Liver (tissue), 3 donors: ENCODE measurements around the gene SPATA13.

Source experiments
- SP1 ChIP-seq: IDR thresholded peaks from 2 replicates; pipeline ENCODE4 v1.6.1; 2018; ENCODE audit warnings: antibody characterized with exemption, mild to moderate bottlenecking
- TF ChIP-seq, protein P1 (sequence below): fragments of 150-350 bp; IDR thresholded peaks from 2 replicates; pipeline ENCODE4 v1.5.1; 2017; ENCODE audit warnings: improper control_type of control experiment, low read depth, low read length; ENCODE audit not compliant: missing input control
- donor health status: healthy.
- donor health status: healthy.

DNA sequence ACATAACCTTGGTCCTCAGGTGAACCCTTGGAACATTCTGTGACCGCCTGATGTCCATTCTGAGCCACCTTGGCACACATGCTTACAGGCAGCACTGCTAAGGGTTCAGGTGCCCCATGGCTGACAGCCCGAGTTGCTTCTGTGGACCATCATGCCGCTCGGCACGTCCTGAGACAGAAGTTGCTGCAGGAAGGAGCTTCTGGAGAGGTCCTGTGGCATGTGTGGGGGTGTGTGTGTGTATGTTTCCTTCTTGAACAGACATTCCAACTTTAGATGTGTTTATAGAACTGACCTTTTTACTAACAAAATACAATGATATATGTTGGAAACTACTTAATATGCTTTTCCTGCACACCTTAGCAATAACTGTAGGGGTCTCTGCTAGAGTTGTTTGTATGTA, 144.1 kb downstream of the SPATA13 start:
- TF ChIP-seq SP1 = no peak
- TF ChIP-seq, protein P1, sequence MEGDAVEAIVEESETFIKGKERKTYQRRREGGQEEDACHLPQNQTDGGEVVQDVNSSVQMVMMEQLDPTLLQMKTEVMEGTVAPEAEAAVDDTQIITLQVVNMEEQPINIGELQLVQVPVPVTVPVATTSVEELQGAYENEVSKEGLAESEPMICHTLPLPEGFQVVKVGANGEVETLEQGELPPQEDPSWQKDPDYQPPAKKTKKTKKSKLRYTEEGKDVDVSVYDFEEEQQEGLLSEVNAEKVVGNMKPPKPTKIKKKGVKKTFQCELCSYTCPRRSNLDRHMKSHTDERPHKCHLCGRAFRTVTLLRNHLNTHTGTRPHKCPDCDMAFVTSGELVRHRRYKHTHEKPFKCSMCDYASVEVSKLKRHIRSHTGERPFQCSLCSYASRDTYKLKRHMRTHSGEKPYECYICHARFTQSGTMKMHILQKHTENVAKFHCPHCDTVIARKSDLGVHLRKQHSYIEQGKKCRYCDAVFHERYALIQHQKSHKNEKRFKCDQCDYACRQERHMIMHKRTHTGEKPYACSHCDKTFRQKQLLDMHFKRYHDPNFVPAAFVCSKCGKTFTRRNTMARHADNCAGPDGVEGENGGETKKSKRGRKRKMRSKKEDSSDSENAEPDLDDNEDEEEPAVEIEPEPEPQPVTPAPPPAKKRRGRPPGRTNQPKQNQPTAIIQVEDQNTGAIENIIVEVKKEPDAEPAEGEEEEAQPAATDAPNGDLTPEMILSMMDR = no peak
